BLaER1 treated with 17β-estradiol and CSF1 and Interleukin-3, amounts not matched to agents 10 nM and 100 nM (cell line): ENCODE data around the gene NPC1.
A peak's percentile ranks its signal among the peaks of the same experiment; 100 is the strongest.
"Not testable (repeated sequence)": the region's sequence is repeated elsewhere in the genome, so short reads cannot be mapped to it uniquely, and the experiment has no call there.

Experiments used
- H3K27ac ChIP-seq, 11 experiments: shearing (Covaris generic); formaldehyde crosslinking; 2 replicates each; pipeline ENCODE4 v1.8.1; 2022
- H3K27me3 ChIP-seq, 11 experiments: shearing (Covaris generic); formaldehyde crosslinking; 2 replicates each; pipeline ENCODE4 v1.8.1; 2022
- H3K36me3 ChIP-seq, 11 experiments: shearing (Covaris generic); formaldehyde crosslinking; 2 replicates each; pipeline ENCODE4 v1.8.1; 2022
- H3K4me1 ChIP-seq, 10 experiments: shearing (Covaris generic); formaldehyde crosslinking; 2 replicates each; pipeline ENCODE4 v1.8.1; 2022
- H3K4me2 ChIP-seq, 11 experiments: shearing (Covaris generic); formaldehyde crosslinking; 2 replicates each; pipeline ENCODE4 v1.8.1; 2022
- H3K4me3 ChIP-seq, 10 experiments: shearing (Covaris generic); formaldehyde crosslinking; 2 replicates each; pipeline ENCODE4 v1.8.1; 2022
- H3K9ac ChIP-seq, 11 experiments: shearing (Covaris generic); formaldehyde crosslinking; 2 replicates each; pipeline ENCODE4 v1.8.1; 2022
- H3K9me3 ChIP-seq, 11 experiments: shearing (Covaris generic); formaldehyde crosslinking; replicated peaks in 1 of 11; 2 replicates each; pipeline ENCODE4 v1.8.1; 2022
- H4K20me1 ChIP-seq, 11 experiments: shearing (Covaris generic); formaldehyde crosslinking; 2 replicates each; pipeline ENCODE4 v1.8.1; 2022
- Cebpa-rat ChIP-seq, 11 experiments: shearing (Covaris generic); IDR thresholded peaks; 2 replicates each; pipeline ENCODE4 v1.8.1; 2022

Gene NPC1

GRCh38 chr18:23614413-23614812 lies 28.1 kb upstream of the NPC1 start:
- Histone ChIP-seq H3K36me3 (no peaks in the 10 kb centered on the region), H3K4me3 (no peak overlapping the region), H4K20me1 (no peaks in the 10 kb centered on the region), H3K9ac (no peak overlapping the region), H3K4me2 (no peak overlapping the region), H3K27me3 (peaks cover 23 to 27% (median 26%) of the 10 kb centered on the region in 11 experiments), H3K9me3 (no peaks in the 10 kb centered on the region), H3K27ac (no peak overlapping the region), H3K4me1 (peaks cover 7 to 46% (median 12%) of the 10 kb centered on the region in 10 experiments; a peak in 19 of 20 replicates)
- no peak for TF ChIP-seq Cebpa-rat (IDR thresholded peaks at IDR 0.05)

- 0 out of 22 replicates have a peak, but pooled peaks of 1 of the 11 experiments have one; percentile 18 for TF ChIP-seq Cebpa-rat (IDR thresholded peaks at IDR 0.05)
- H4K20me1 ChIP-seq, H3K9me3 ChIP-seq, H3K27ac ChIP-seq, H3K36me3 ChIP-seq, H3K9ac ChIP-seq, H3K4me3 ChIP-seq: not testable (repeated sequence)
- Histone ChIP-seq H3K27me3 (peaks cover 10 to 13% (median 13%) of the 10 kb centered on the region in 11 experiments), H3K4me1 (peaks cover 0 to 38% (median 3%) of the 10 kb centered on the region in 10 experiments; a peak in 7 of 20 replicates), H3K4me2 (peak overlapping the region in 2 of 11 experiments; percentile 42 to 50; a peak in 3 of 22 replicates)
These were observed 26.8 kb upstream of the NPC1 start for GRCh38 chr18:23613091-23613475.

GRCh38 chr18:23612434-23613090 lies 26.3 kb upstream of the NPC1 start:
- Histone ChIP-seq H3K4me3 (no peak overlapping the region), H3K4me2 (peak overlapping the region in 2 of 11 experiments; percentile 50 to 52; a peak in 4 of 22 replicates), H3K9me3 (no peaks in the 10 kb centered on the region), H3K36me3 (no peaks in the 10 kb centered on the region), H3K27me3 (peaks cover 4 to 8% (median 7%) of the 10 kb centered on the region in 11 experiments; a peak in 20 of 22 replicates), H3K4me1 (peaks cover 0 to 35% (median 3%) of the 10 kb centered on the region in 10 experiments; a peak in 7 of 20 replicates), H3K27ac (no peak overlapping the region), H4K20me1 (no peaks in the 10 kb centered on the region), H3K9ac (no peak overlapping the region)
- no peak for TF ChIP-seq Cebpa-rat (IDR thresholded peaks at IDR 0.05)

- Histone ChIP-seq H3K27ac (no peak overlapping the region), H4K20me1 (no peaks in the 10 kb centered on the region), H3K4me3 (no peak overlapping the region), H3K4me1 (peaks cover 0 to 35% (median 3%) of the 10 kb centered on the region in 10 experiments; a peak in 7 of 20 replicates), H3K4me2 (peak overlapping the region in 2 of 11 experiments; percentile 52 to 55; a peak in 4 of 22 replicates), H3K9me3 (no peaks in the 10 kb centered on the region), H3K36me3 (no peaks in the 10 kb centered on the region), H3K27me3 (no peaks in the 10 kb centered on the region), H3K9ac (no peak overlapping the region)
- TF ChIP-seq Cebpa-rat (IDR thresholded peaks at IDR 0.05) = no peak
These were observed 23.2 kb upstream of the NPC1 start for GRCh38 chr18:23609390-23610023.

- TF ChIP-seq Cebpa-rat (IDR thresholded peaks at IDR 0.05) = no peak
- H3K9ac ChIP-seq = no peak overlapping the region
- no peaks in the 10 kb centered on the region for H3K36me3 ChIP-seq
- H3K27ac ChIP-seq = no peak overlapping the region
- H3K27me3 ChIP-seq = no peaks in the 10 kb centered on the region
- no peaks in the 10 kb centered on the region for H3K9me3 ChIP-seq
- H3K4me3 ChIP-seq = no peak overlapping the region
- no peak overlapping the region for H3K4me2 ChIP-seq
- no peaks in the 10 kb centered on the region for H4K20me1 ChIP-seq
- H3K4me1 ChIP-seq = peaks cover 0 to 35% (median 3%) of the 10 kb centered on the region in 10 experiments; a peak in 7 of 20 replicates
These were observed 21.9 kb upstream of the NPC1 start for GRCh38 chr18:23608211-23608610.

- H3K4me2 ChIP-seq = no peak overlapping the region
- H3K9ac ChIP-seq = no peak overlapping the region
- no peak overlapping the region for H3K4me3 ChIP-seq
- H3K27me3 ChIP-seq = no peaks in the 10 kb centered on the region
- no peaks in the 10 kb centered on the region for H4K20me1 ChIP-seq
- H3K9me3 ChIP-seq = no peaks in the 10 kb centered on the region
- TF ChIP-seq Cebpa-rat (IDR thresholded peaks at IDR 0.05) = no peak
- no peaks in the 10 kb centered on the region for H3K36me3 ChIP-seq
- H3K4me1 ChIP-seq = peaks cover 0 to 21% (median 2%) of the 10 kb centered on the region in 10 experiments; a peak in 7 of 20 replicates
- no peak overlapping the region for H3K27ac ChIP-seq
These were observed 19.6 kb upstream of the NPC1 start for GRCh38 chr18:23605941-23606340.

GRCh38 chr18:23599809-23600208 lies 13.5 kb upstream of the NPC1 start:
- H3K4me2 ChIP-seq = no peak overlapping the region
- TF ChIP-seq Cebpa-rat (IDR thresholded peaks at IDR 0.05) = no peak

GRCh38 chr18:23596183-23596582 lies 9.9 kb upstream of the NPC1 start:
- Histone ChIP-seq H3K4me2 (peak overlapping the region in 9 of 11 experiments; percentile 10 to 75 (median 47); a peak in 16 of 22 replicates), H3K9me3 (no peaks in the 10 kb centered on the region), H3K36me3 (no peaks in the 10 kb centered on the region), H3K9ac (peak overlapping the region in 3 of 11 experiments; percentile 13 to 56 (median 18); a peak in 2 of 22 replicates), H4K20me1 (no peaks in the 10 kb centered on the region), H3K27ac (peak overlapping the region in 7 of 11 experiments; percentile 28 to 80 (median 57); a peak in 11 of 22 replicates), H3K27me3 (no peaks in the 10 kb centered on the region), H3K4me3 (no peak overlapping the region), H3K4me1 (peaks cover 8 to 68% (median 21%) of the 10 kb centered on the region in 10 experiments; a peak in 17 of 20 replicates)
- TF ChIP-seq Cebpa-rat (IDR thresholded peaks at IDR 0.05) = no peak

More at GRCh38 chr18:23599809-23600208, 13.5 kb upstream of the NPC1 start:
- no peaks in the 10 kb centered on the region for H3K27me3 ChIP-seq
- H3K9me3 ChIP-seq = no peaks in the 10 kb centered on the region
- H3K4me3 ChIP-seq = no peak overlapping the region
- no peaks in the 10 kb centered on the region for H4K20me1 ChIP-seq
- H3K9ac ChIP-seq = no peak overlapping the region
- no peaks in the 10 kb centered on the region for H3K36me3 ChIP-seq
- no peak overlapping the region for H3K27ac ChIP-seq
- peaks cover 0 to 32% (median 10%) of the 10 kb centered on the region in 10 experiments; a peak in 13 of 20 replicates for H3K4me1 ChIP-seq

GRCh38 chr18:23595591-23595990 lies 9.3 kb upstream of the NPC1 start:
- Histone ChIP-seq H3K4me1 (peaks cover 8 to 74% (median 21%) of the 10 kb centered on the region in 10 experiments; a peak in 17 of 20 replicates), H3K9ac (0 out of 22 replicates have a peak overlapping the region, but pooled peaks of 1 of the 11 experiments have one; percentile 56), H3K9me3 (no peaks in the 10 kb centered on the region), H3K36me3 (no peaks in the 10 kb centered on the region), H3K4me3 (no peak overlapping the region), H3K4me2 (peak overlapping the region in 7 of 11 experiments; percentile 10 to 75 (median 58); a peak in 12 of 22 replicates), H3K27me3 (no peaks in the 10 kb centered on the region), H4K20me1 (no peaks in the 10 kb centered on the region), H3K27ac (peak overlapping the region in 5 of 11 experiments; percentile 34 to 83 (median 70); a peak in 8 of 22 replicates)
- TF ChIP-seq Cebpa-rat (IDR thresholded peaks at IDR 0.05) = no peak
